NCI-H2107 treated with DMSO at 0.1 percent for 48 hours (cell line): ENCODE results near the gene ARHGEF3.

Experiments used
- DNase-seq: peaks from one replicate; lab custom pipeline; 2025; ENCODE audit not compliant: unreplicated experiment; lab: John Stamatoyannopoulos, UW

The ARHGEF3 gene

GRCh38 chr3:56823984-56824703, 22.4 kb upstream of the ARHGEF3 start:
- DNase-seq, result no peak

DNA sequence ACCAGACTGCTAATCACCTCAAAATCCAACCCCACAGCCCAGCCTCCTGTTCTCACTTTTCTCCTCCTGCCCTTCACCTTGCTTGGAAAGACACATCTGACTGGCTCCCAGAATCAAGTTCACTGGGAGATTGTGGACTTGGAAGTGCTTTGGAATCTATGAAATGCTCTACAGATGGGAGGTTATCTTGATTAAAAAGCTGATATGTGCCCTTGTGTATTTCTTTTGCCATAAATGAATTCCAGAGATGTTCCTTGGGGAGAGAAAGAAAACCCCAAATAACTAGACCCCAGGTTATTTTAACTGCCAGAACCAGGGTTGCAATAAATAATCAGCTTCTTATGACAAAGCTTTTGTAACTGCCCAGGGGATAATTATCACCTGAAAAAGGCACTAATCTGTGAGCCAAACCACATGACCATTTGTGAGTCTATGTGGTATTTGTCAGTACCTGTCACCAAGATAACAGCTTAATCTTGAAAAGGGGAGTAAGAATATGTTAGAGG, 21.7 kb upstream of the ARHGEF3 start:
- DNase-seq, result no peak

DNA sequence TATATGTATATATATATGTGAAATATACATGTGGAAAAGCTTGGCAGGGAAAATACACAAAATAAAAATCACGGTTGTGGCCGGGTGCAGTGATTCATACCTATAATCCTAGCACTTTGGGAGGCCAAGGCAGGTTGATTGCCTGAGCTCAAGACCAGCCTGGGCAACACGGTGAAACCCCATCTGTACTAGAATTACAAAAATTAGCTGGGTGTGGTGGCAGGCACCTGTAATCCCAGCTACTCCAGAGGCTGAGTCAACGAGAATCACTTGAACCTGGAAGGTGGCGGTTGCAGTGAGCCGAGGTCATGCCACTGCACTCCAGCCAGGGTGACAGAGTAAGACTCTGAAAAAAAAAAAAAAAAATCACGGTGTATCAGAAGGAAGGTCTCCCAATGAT, 20.8 kb upstream of the ARHGEF3 start:
- DNase-seq, result no peak

DNA sequence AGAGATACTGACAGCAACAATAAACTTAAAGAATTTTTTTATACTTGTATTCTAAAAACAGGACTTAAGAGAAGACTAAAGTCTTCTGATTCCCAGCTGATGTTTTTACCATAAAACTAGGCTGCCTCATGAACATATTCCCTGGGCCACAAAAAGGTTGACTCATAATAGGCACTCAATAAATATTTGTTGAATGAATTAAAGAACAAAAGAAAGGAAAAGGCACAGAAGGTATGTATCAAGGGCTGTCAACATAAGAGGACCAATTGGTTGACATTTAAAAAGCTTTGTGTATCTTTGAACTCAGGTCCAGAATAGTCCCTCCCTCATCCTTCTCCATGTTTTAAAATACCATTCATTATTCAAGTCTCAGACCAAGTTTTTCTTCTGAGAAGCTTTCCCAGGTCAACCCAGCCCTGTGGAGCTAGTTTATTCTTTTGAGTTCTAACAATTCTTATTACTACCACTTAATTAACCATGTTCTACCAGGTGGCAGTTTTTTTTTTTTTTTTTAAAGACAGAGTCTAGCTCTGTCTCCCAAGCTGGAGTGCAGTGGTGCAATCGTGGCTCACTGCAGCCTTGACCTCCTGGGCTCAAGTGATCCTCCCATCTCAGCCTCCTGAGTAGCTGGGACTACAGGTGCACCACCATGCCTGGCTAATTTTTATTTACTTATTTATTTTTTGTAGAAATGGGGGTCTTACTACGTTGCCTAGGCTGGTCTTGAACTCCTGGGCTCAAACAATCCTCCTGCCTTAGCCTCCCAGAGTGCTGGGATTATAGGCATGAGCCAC, 17.5 kb upstream of the ARHGEF3 start:
- DNase-seq, result no peak

- DNase-seq, result no peak
Measured at GRCh38 chr3:56818156-56818985, 16.6 kb upstream of the ARHGEF3 start.

DNA sequence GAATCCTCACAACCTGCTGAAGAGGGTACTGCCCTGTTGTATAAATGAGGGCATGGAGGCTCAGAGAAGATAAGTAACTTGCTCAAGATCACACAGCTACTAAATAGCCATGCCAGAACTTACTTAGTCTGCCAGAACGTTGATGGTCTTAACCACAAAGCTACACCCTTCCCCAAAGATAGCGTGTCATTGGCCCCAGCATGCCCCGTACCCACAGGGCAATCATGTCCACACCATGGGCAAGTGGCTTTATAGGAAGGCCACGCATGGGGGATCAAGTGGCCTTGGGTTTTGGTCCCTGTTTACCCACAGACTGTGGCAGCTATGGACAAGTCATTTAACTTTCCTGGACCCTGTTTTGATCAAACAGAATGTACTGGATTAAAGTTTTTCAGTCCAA, 15.9 kb upstream of the ARHGEF3 start:
- no peak for DNase-seq

- no peak for DNase-seq
Measured at GRCh38 chr3:56816061-56816460, 14.3 kb upstream of the ARHGEF3 start.

- DNase-seq, result no peak
Measured at GRCh38 chr3:56815589-56815988, 13.8 kb upstream of the ARHGEF3 start.

DNA sequence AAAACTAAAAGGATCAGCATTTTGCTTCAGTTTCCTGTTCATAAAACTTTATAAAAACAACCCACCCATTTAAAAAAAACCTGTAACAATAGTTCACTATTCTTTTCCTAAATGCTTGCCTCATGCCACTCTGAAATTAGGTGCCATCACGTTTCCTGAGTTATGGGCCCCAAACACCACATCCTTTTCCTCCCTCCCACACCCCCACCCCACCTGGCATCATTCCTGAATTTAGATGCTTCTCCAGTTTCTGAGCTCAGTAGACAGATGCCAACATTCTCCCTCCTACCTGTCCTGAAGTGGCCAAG, 11.9 kb upstream of the ARHGEF3 start:
- DNase-seq, result no peak

DNA sequence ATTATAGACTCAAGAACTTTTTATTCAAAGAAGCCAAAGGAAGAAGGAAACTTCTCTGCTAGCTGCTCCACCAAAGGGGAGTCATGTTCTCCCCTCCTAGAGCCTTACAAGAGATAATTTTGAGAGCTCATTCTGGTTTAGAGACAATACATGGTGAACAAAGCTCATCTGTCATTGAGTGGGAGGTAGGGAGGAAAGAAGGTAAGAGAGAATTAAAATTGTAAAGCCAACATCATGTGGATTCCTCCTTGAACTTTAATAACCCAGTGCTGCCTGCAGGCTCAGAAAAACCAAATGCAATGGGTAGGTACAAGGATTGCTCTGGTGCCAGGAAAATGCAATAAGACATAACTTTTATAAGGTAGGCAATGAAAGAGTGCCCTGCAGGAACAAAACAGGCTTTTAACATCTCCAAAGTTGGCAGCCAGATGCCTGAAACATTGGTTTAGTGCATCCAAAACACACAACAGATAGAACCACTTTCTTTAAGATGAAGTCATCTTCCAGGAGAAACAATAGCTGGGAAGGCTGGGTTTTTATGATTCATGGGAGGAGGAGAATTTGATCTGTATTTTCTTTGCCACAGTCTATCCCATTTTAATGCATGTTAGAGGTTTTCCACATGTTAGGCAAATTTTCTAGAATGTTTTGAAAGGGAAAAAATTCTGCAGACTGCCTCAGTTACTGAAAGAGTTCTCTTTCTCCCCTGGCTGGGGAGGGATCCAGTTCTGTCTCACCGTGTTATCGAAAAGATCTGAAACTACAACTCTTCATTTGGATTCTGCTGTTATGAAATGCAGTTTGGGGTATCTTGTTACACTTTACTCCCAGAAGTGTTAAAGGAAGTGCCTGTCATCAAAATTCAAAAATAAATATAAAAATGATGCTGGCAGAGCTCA, 11.3 kb upstream of the ARHGEF3 start:
- DNase-seq, result no peak

- DNase-seq, result no peak
Measured at GRCh38 chr3:56811546-56812202, 9.9 kb upstream of the ARHGEF3 start.

- DNase-seq, result no peak
Measured at GRCh38 chr3:56810577-56811545, 9.1 kb upstream of the ARHGEF3 start.

- DNase-seq, result no peak
Measured at GRCh38 chr3:56806407-56806806, 4.7 kb upstream of the ARHGEF3 start.

DNA sequence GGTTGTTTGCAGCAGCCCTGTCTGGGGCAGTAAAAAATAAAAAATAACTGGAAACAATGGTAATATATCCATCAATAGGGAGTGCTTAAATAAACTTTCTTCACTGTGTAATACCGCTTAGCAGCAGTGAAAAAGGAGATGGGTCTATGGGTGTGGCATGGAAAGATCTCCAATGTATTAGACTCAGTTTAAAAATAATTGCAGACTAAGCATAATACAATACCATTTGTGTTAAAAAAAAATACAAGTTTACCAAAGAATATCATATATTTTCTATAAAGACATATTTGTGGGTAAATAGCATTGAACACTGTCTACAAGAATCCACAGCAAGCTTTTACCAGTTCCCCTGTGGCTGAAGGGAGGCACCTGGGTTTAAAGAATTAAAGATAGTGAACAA, 1.0 kb upstream of the ARHGEF3 start:
- no peak for DNase-seq

DNA sequence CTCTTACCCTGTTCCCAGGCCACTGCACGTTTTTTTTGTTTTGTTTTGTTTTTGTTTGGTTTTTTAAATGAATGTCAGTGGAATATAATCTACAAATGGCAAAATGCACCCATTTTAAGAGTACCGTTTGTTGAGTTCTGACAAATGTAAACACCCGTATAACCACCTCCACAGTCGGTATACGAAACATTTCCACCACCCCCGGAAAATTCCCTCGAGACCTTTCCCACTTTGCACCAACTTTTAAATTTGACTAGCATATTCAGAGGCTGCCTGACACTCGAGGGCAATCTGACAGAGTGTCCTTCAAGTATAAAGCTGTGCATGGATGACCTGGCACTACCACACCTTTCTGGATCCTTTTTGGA, 613 bp upstream of the ARHGEF3 start:
- DNase-seq, result no peak

GRCh38 chr3:56800832-56801661, 702 bp downstream of the ARHGEF3 start:
- DNase-seq, result no peak

DNA sequence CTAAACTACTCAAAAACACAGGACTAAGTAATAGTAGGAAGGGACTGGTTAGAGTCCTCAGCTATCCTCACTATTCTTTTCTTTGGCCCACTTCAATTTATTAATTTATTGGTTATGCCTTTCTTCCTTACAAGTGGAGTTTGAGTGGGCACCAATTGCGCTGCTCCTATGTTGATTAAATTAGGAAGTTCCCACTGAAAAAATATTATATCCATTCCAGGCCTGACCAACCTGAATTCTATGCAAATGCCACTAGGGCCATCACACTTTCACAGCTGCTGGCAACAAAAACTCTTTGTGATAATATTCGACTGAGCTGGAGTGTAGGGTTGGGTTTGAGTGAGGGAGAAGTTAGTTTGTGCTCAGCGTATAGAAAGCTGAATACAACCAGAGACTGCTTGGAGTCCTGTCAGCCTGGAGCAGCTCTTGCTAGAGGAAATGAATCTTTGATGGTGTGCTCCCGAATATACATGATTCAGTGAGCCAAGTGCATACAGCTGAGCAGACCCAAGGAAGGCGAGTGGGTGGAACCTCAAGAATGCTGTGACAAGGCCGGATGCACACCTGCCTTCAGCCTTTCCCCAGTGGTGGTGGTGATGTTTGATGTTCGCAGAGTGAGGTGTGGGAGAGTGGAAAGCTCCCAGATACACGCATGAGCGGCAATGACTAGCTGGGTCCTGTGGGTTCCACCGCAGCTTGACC, 1.5 kb downstream of the ARHGEF3 start:
- DNase-seq, result no peak
